Activated T-helper 1 cell treated with anti-CD3 and anti-CD28 coated beads, Interleukin-12 subunit alpha, Interleukin-12 subunit beta, Interleukin-2, Interleukin-4 antibody, amounts not matched to agents 30 ng/mL and 10 ng/mL and 1 ng/mL, durations not matched to agents 14 hours and 24 hours and 36 hours (primary cell): ENCODE data around the gene AMMECR1L. TPM values are rescaled to one million over a fixed set of nuclear protein-coding genes. Genes with fewer than 3 reads are reported as not detected.
A peak's percentile ranks its signal among the peaks of the same experiment; 100 is the strongest.
"Not testable (repeated sequence)": the region's sequence is repeated elsewhere in the genome, so short reads cannot be mapped to it uniquely, and the experiment has no call there.

ENCODE experiments used
- DNase-seq: peaks from one replicate; pipeline ENCODE4 v3.0.0; 2021; ENCODE audit warnings: low spot score
- H3K27ac Mint-ChIP-seq: one replicate; pipeline ENCODE4 v1.8.0; 2021; ENCODE audit warnings: mild to moderate bottlenecking, mixed read lengths
- H3K27me3 Mint-ChIP-seq: one replicate; pipeline ENCODE4 v1.8.0; 2022; ENCODE audit warnings: mild to moderate bottlenecking, moderate library complexity, mixed read lengths; ENCODE audit not compliant: insufficient read depth
- H3K36me3 Mint-ChIP-seq: one replicate; pipeline ENCODE4 v1.8.0; 2021; ENCODE audit warnings: low read depth, mixed read lengths
- H3K4me1 Mint-ChIP-seq: one replicate; pipeline ENCODE4 v1.8.0; 2021; ENCODE audit warnings: low read depth, mixed read lengths
- H3K4me3 Mint-ChIP-seq: one replicate; pipeline ENCODE4 v1.8.0; 2021; ENCODE audit warnings: mild to moderate bottlenecking, moderate library complexity, mixed read lengths
- H3K9me3 Mint-ChIP-seq: one replicate; pipeline ENCODE4 v1.8.0; 2021; ENCODE audit warnings: mixed read lengths
- intact Hi-C: fragments of 100-400 bp; cut with micrococcal nuclease; formaldehyde crosslinking; loops from one replicate; pipeline ENCODE4 v1.15.1; 2024
- total RNA-seq: library from RNA; stranded (reverse); gene quantifications from 2 replicates; pipeline ENCODE4 v1.2.3, GENCODE V29; 2022

AMMECR1L gene
- total RNA-seq: 21.6 and 22.2 TPM in 2 replicates

DNA sequence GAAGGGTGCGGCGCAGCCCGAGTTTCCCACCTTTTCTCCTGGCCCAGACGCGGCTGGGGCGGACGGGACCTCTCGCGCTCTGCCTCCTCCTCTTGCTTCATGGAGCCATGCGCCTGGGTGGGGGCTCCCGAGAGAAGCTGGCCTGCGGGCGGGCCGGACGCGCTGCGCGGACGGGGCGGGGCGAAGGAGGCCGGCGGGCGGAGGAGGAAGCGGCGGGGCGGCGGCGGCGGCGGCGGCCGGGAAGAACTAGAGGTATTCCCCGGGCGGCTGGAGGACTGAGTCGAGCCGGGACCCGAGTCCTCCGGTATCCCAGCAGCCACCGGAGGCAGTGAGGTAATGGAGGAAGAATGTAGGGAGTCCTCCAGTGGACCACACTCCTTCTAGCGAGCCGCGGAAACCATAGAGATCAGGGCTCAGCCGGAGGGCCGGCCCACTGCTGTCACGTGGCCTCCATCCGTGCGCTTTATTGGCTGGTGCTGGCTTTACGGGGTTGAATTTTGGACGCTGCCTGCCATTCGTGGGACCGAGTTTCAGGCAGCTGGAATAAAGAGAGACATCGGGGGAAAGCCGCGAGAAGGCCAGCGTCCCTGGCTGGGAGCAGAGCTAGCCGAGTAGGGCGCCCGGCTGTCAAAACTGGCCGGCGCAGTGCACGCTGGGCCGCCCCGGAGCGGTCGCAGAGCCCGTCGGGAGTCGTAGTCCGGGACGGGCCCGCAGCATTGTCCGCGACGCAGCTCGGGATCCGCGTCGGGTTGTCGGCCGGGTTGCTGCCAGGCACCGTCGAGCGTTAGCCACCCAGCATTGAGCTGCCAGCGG, at the start of gene AMMECR1L:
TSS of gene AMMECR1L (minus strand) at position 177 of the 813 bp plus-strand sequence. CDS start 11,722 bp downstream, outside the sequence.
- Mint-ChIP-seq H3K27ac (peak within 1 kb of the TSS; percentile 95), H3K4me1 (peaks cover 41% of the 10 kb centered on the region), H3K36me3 (peaks cover 27% of the 10 kb centered on the region), H3K4me3 (peak within 1 kb of the TSS; percentile 98)
- peak; percentile 77 for DNase-seq
- intact Hi-C loops: loop anchor here (1.0 to 10.0 kb wide), 4 partner anchors 141 to 439 kb away; partner anchors contain the start of gene UGGT1
- not testable (repeated sequence) for H3K27me3 Mint-ChIP-seq, H3K9me3 Mint-ChIP-seq

GRCh38 chr2:127935337-127935736, 49.6 kb upstream of the AMMECR1L start:
- no peaks in the 10 kb centered on the region for H3K9me3 Mint-ChIP-seq
- DNase-seq: no peak
- H3K4me3 Mint-ChIP-seq: no peak overlapping the region
- no peaks in the 10 kb centered on the region for H3K36me3 Mint-ChIP-seq
- H3K4me1 Mint-ChIP-seq: no peaks in the 10 kb centered on the region
- intact Hi-C loops: no loop called here
- no peak overlapping the region for H3K27ac Mint-ChIP-seq
- H3K27me3 Mint-ChIP-seq: peaks cover 9% of the 10 kb centered on the region

DNA sequence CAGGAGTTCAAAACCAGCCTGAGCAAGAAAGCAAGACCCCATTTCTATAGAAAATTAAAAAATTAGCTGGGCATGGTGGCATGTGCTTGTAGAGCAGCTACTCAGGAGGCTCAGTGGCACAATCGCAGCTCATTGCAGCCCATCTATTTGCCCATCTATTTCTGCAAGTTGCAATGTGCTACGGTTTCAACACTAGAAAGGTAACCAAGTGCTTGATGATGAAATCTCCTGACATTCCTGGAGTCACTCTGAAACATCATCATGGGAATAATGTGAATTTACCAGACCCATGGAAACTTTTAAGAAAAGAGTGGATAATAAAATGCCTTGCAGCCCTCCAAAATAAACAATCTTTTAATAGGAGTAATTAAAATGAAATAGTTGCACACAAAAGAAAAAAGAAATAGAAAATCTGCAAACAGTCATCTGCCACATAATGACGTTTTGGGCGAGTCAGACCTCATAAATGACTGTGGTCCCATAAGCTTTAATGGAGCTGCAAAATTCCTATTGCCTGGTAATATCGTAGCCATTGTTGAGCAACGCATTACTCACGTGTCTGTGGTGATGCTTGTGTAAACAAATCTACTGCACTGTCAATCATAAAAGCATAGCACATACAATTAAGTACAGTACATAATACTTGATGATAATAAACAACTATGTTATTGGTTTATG, 46.6 kb upstream of the AMMECR1L start:
- Mint-ChIP-seq H3K4me1 (no peaks in the 10 kb centered on the region), H3K27me3 (peaks cover 4% of the 10 kb centered on the region), H3K36me3 (no peaks in the 10 kb centered on the region), H3K9me3 (no peaks in the 10 kb centered on the region), H3K27ac (no peak overlapping the region), H3K4me3 (no peak overlapping the region)
- intact Hi-C loops: no loop called here
- no peak for DNase-seq

DNA sequence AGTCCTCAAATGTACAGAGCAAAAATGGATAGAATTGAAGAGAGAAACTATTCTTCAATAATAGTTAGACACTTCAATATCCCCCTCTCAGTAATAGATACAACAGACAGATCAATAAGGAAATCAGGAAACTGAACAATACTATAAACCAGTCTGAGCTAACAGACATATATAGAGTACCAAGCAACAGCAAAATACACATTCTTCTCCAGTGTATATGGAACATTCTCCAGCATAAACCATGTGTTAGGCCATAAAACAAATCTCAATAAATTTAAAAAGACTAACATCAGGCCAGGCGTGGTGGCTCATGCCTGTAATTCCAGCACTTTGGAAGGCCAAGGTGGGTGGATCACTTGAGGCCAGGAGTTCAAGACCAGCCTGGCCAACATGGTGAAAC, 43.7 kb upstream of the AMMECR1L start:
- H3K4me3 Mint-ChIP-seq: no peak overlapping the region
- H3K9me3 Mint-ChIP-seq: no peaks in the 10 kb centered on the region
- H3K27ac Mint-ChIP-seq: no peak overlapping the region
- no peak for DNase-seq
- intact Hi-C loops: no loop called here
- no peaks in the 10 kb centered on the region for H3K36me3 Mint-ChIP-seq
- no peaks in the 10 kb centered on the region for H3K27me3 Mint-ChIP-seq
- H3K4me1 Mint-ChIP-seq: no peaks in the 10 kb centered on the region

GRCh38 chr2:127927384-127927783, 41.6 kb upstream of the AMMECR1L start:
- Mint-ChIP-seq H3K4me1 (no peaks in the 10 kb centered on the region), H3K27ac (no peak overlapping the region), H3K27me3 (no peaks in the 10 kb centered on the region), H3K36me3 (no peaks in the 10 kb centered on the region), H3K4me3 (no peak overlapping the region), H3K9me3 (no peaks in the 10 kb centered on the region)
- intact Hi-C loops: no loop called here
- no peak for DNase-seq

DNA sequence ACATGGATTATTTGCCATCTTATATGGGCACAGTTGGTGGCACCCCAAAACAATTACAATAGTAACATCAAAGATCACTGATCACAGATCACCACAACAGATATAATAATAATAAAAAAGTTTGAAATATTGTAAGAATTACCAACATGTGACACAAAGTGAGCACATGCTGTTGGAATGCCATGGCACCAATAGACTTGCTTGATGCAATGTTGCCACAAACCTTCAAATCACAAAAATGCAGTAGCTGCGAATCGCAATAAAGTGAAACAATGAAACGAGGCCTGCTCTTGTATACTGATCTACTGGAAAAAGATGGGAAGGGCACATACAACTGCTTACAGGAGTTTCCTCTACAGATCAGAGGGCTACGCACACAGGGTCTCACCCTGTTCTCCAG, 32.2 kb upstream of the AMMECR1L start:
- H3K27ac Mint-ChIP-seq: no peak overlapping the region
- H3K36me3 Mint-ChIP-seq: no peaks in the 10 kb centered on the region
- no peak overlapping the region for H3K4me3 Mint-ChIP-seq
- peaks cover 1% of the 10 kb centered on the region for H3K27me3 Mint-ChIP-seq
- intact Hi-C loops: no loop called here
- DNase-seq: no peak
- no peaks in the 10 kb centered on the region for H3K4me1 Mint-ChIP-seq
- H3K9me3 Mint-ChIP-seq: no peaks in the 10 kb centered on the region

- Mint-ChIP-seq H3K4me1 (no peaks in the 10 kb centered on the region), H3K36me3 (no peaks in the 10 kb centered on the region), H3K9me3 (no peaks in the 10 kb centered on the region), H3K27ac (no peak overlapping the region), H3K27me3 (no peaks in the 10 kb centered on the region), H3K4me3 (no peak overlapping the region)
- intact Hi-C loops: no loop called here
- no peak for DNase-seq
Observed at GRCh38 chr2:127913808-127914457, 28.2 kb upstream of the AMMECR1L start.

- intact Hi-C loops: no loop called here
- H3K27me3 Mint-ChIP-seq: no peaks in the 10 kb centered on the region
- H3K9me3 Mint-ChIP-seq: no peaks in the 10 kb centered on the region
- DNase-seq: no peak
- H3K36me3 Mint-ChIP-seq: no peaks in the 10 kb centered on the region
- no peak overlapping the region for H3K4me3 Mint-ChIP-seq
- no peaks in the 10 kb centered on the region for H3K4me1 Mint-ChIP-seq
- H3K27ac Mint-ChIP-seq: no peak overlapping the region
Observed at GRCh38 chr2:127911737-127912136, 26.0 kb upstream of the AMMECR1L start.

DNA sequence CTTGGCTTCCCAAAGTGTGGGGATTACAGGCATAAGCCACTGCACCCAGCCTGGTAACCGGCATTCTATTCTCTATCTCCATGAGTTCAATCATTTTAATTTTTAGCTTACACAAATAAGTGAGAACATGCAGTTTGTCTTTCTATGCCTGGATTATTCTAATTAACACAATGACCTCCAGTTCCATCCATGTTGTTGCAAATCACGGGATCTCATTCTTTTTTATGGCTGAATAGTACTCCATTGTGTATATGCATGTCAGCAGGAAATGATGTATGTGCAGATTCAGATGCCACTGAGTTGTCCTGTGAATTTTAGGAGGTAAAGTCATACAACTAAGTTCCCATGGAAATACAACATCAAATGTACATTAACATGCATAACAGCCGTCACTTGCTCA, 24.7 kb upstream of the AMMECR1L start:
- no peak overlapping the region for H3K4me3 Mint-ChIP-seq
- intact Hi-C loops: no loop called here
- H3K36me3 Mint-ChIP-seq: no peaks in the 10 kb centered on the region
- no peaks in the 10 kb centered on the region for H3K4me1 Mint-ChIP-seq
- H3K27me3 Mint-ChIP-seq: peaks cover 3% of the 10 kb centered on the region
- DNase-seq: no peak
- H3K9me3 Mint-ChIP-seq: no peaks in the 10 kb centered on the region
- no peak overlapping the region for H3K27ac Mint-ChIP-seq

- Mint-ChIP-seq H3K27me3 (peaks cover 3% of the 10 kb centered on the region), H3K36me3 (no peaks in the 10 kb centered on the region), H3K4me1 (no peaks in the 10 kb centered on the region), H3K9me3 (no peaks in the 10 kb centered on the region), H3K27ac (no peak overlapping the region), H3K4me3 (no peak overlapping the region)
- intact Hi-C loops: no loop called here
- no peak for DNase-seq
Observed at GRCh38 chr2:127909019-127909418, 23.3 kb upstream of the AMMECR1L start.

DNA sequence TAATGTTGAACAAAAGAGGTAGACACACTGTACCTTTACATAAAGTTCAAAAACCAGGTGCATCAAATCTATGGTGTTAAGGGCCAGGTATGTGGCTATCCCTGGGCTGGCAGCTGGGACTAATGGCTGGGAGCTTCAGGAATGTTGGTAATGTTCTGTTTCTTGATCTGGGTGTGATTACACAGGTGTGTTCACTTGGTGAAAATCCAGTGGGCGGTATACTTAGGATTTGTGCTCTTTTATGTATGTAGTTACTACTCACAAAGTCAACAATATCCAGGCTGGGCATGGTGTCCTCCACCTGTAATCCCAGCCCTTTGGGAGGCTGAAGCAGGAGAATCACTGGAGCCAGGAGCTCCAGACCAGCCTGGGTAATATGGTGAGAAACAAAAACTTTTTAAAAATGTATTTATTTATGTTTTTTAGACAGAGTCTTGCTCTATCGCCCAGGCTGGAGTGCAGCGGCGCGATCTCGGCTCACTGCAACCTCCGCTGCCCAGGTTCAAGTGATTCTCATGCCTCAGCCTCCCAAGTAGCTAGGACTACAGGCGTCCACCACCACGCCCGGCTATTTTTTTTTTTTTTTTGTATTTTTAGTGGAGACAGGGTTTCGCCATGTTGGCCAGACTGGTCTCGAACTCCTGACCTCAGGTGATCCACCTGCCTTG, 22.1 kb upstream of the AMMECR1L start:
- intact Hi-C loops, H3K9me3 Mint-ChIP-seq, H3K36me3 Mint-ChIP-seq, H3K27me3 Mint-ChIP-seq, DNase-seq, H3K4me1 Mint-ChIP-seq, H3K27ac Mint-ChIP-seq, H3K4me3 Mint-ChIP-seq: not testable (repeated sequence)

DNA sequence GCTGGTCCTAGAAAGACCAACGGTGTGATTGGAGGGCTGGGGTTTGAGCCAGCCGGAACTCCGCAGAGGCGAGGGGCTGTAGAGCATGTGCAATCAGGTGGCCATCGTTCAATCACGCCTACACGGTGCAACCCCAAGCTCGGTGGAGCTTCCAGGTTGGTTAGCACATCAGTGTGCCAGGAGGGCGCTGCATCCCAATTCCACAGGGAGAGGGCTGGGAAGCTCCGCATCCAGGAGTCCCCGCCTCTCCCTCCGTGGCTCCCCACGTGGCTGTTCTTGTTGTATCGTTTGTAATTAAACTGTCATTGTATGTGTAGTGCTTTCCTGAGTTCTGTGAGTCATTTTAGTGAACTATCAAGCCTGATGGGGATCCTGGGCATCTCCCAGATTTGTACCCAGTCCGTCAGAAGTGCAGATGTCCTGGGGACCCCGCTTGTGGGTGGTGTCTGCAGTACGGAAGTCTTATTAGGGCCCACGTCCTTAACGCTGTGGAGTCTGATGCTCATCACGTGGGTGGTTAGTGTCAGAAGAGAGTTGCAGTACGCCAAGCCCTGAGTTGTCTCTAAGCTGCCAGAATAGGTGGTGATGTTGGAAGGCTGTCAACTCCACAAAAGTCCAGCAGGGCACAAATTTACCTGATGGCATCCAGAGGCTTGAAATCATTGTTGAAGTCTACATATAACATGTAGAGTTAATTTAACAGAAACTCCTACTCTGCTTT, 20.6 kb upstream of the AMMECR1L start:
- intact Hi-C loops: no loop called here
- Mint-ChIP-seq H3K27me3 (peaks cover 3% of the 10 kb centered on the region), H3K36me3 (no peaks in the 10 kb centered on the region), H3K4me1 (no peaks in the 10 kb centered on the region), H3K9me3 (no peaks in the 10 kb centered on the region), H3K27ac (no peak overlapping the region), H3K4me3 (no peak overlapping the region)
- DNase-seq: no peak
